ENCODE data around the gene DEGS2. TPM values are rescaled to one million over a fixed set of nuclear protein-coding genes. Genes with fewer than 3 reads are reported as not detected.

Gene DEGS2
- total and polyA plus RNA-seq, 4 experiments from 2014 or later: 0.14 to 0.81 TPM; not detected in 2

- H3K27me3 Mint-ChIP-seq: no peaks in the 10 kb centered on the region
- H3K4me1 ChIP-seq (ENCODE audit: insufficient read depth, low read length): peaks cover 79% of the 10 kb centered on the region
- no peaks in the 10 kb centered on the region for H3K9me3 Mint-ChIP-seq
- no peaks in the 10 kb centered on the region for H3K27me3 ChIP-seq (ENCODE audit: insufficient read depth, low read length)
- peak; percentile 59 to 91 (median 66) for DNase-seq
- intact Hi-C loops (cut with micrococcal nuclease): loop anchor here (2.0 kb wide), 1 partner anchor 16 kb away; no protein-coding TSS in a partner anchor
- H3K9me3 ChIP-seq (ENCODE audit: control insufficient read depth in 1 of 2, low read length in 2 of 2): no peaks in the 10 kb centered on the region
- CTCF ChIA-PET (ENCODE audit: partially characterized antibody): interaction anchor here (0.9 to 49.4 kb wide), 5 partner anchors 10 to 86 kb away, joined by 3 to 1350 read pairs (median 23); partner anchors contain the start of gene EVL
- H3K27ac ChIP-seq (ENCODE audit: low read depth, low read length): peak overlapping the region; percentile 67
- H3K4me1 Mint-ChIP-seq: peaks cover 69 to 83% (median 76%) of the 10 kb centered on the region in 4 donors
- no peak overlapping the region for H3K4me3 ChIP-seq (ENCODE audit: low read length in 2 of 2)
- POLR2A ChIA-PET (ENCODE audit: partially characterized antibody): interaction anchor here (3.4 to 34.5 kb wide), 3 partner anchors 11 to 40 kb away, joined by 15 to 941 read pairs (median 410); partner anchors contain the start of gene EVL
- H3K4me3 Mint-ChIP-seq: peak overlapping the region; percentile 16 to 85 (median 74)
- peak overlapping the region; percentile 95 to 98 (median 96) for H3K27ac Mint-ChIP-seq
- peaks cover 76% of the 10 kb centered on the region for H3K36me3 ChIP-seq (ENCODE audit: insufficient read depth, low read length)
- H3K36me3 Mint-ChIP-seq: peaks cover 60 to 89% of the 10 kb centered on the region in 2 donors
These were observed 53.0 kb downstream of the DEGS2 start for GRCh38 chr14:100106250-100107112.

GRCh38 chr14:100105357-100106169, 53.9 kb downstream of the DEGS2 start:
- peaks cover 72 to 92% (median 82%) of the 10 kb centered on the region in 4 donors for H3K4me1 Mint-ChIP-seq
- intact Hi-C loops (cut with micrococcal nuclease): loop anchor here (2.0 kb wide), 1 partner anchor 15 kb away; no protein-coding TSS in a partner anchor
- H3K4me1 ChIP-seq (ENCODE audit: insufficient read depth, low read length): peaks cover 89% of the 10 kb centered on the region
- H3K4me3 Mint-ChIP-seq: peak overlapping the region; percentile 38 to 85 (median 74)
- no peaks in the 10 kb centered on the region for H3K9me3 Mint-ChIP-seq
- ChIA-PET CTCF (ENCODE audit: partially characterized antibody) (interaction anchor here (0.8 to 49.4 kb wide), 7 partner anchors 9 to 87 kb away, joined by 3 to 1350 read pairs (median 10); partner anchors contain the start of gene EVL), POLR2A (ENCODE audit: partially characterized antibody) (interaction anchor here (1.2 to 34.5 kb wide), 5 partner anchors 10 to 57 kb away, joined by 4 to 941 read pairs (median 15); partner anchors contain the start of gene EVL)
- H3K36me3 Mint-ChIP-seq: peaks cover 64 to 93% of the 10 kb centered on the region in 2 donors
- peaks cover 73% of the 10 kb centered on the region for H3K36me3 ChIP-seq (ENCODE audit: insufficient read depth, low read length)
- H3K27me3 ChIP-seq (ENCODE audit: insufficient read depth, low read length): no peaks in the 10 kb centered on the region
- peak overlapping the region; percentile 95 to 98 (median 96) for H3K27ac Mint-ChIP-seq
- H3K4me3 ChIP-seq (ENCODE audit: low read length in 2 of 2): peak overlapping the region in 1 of 2 donors; percentile 17
- H3K27me3 Mint-ChIP-seq: no peaks in the 10 kb centered on the region
- peak overlapping the region; percentile 67 for H3K27ac ChIP-seq (ENCODE audit: low read depth, low read length)
- no peaks in the 10 kb centered on the region for H3K9me3 ChIP-seq (ENCODE audit: control insufficient read depth in 1 of 2, low read length in 2 of 2)
- DNase-seq: peak in 3 of 5 donors; percentile 29 to 71 (median 33)

- H3K9me3 ChIP-seq (ENCODE audit: control insufficient read depth in 1 of 2, low read length in 2 of 2): no peaks in the 10 kb centered on the region
- H3K36me3 ChIP-seq (ENCODE audit: insufficient read depth, low read length): peaks cover 72% of the 10 kb centered on the region
- intact Hi-C loops (cut with micrococcal nuclease): no loop called here
- H3K9me3 Mint-ChIP-seq: no peaks in the 10 kb centered on the region
- H3K27me3 ChIP-seq (ENCODE audit: insufficient read depth, low read length): no peaks in the 10 kb centered on the region
- CTCF ChIA-PET (ENCODE audit: partially characterized antibody): interaction anchor here (0.8 to 49.4 kb wide), 6 partner anchors 11 to 122 kb away, joined by 4 to 1350 read pairs (median 8); partner anchors contain the start of gene EVL
- H3K4me1 ChIP-seq (ENCODE audit: insufficient read depth, low read length): peaks cover 97% of the 10 kb centered on the region
- peaks cover 67 to 93% of the 10 kb centered on the region in 2 donors for H3K36me3 Mint-ChIP-seq
- H3K4me3 ChIP-seq (ENCODE audit: low read length in 2 of 2): peak overlapping the region in 1 of 2 donors; percentile 17
- H3K27ac Mint-ChIP-seq: peak overlapping the region; percentile 95 to 98 (median 96)
- peak overlapping the region; percentile 60 to 86 (median 76) for H3K4me3 Mint-ChIP-seq
- POLR2A ChIA-PET (ENCODE audit: partially characterized antibody): interaction anchor here (1.1 to 34.5 kb wide), 8 partner anchors 9 to 138 kb away, joined by 3 to 941 read pairs (median 5); partner anchors contain the start of gene EVL
- H3K4me1 Mint-ChIP-seq: peaks cover 78 to 100% (median 89%) of the 10 kb centered on the region in 4 donors
- peak overlapping the region; percentile 67 for H3K27ac ChIP-seq (ENCODE audit: low read depth, low read length)
- no peaks in the 10 kb centered on the region for H3K27me3 Mint-ChIP-seq
- DNase-seq: no peak
These were observed 54.7 kb downstream of the DEGS2 start for GRCh38 chr14:100104523-100105300.

- peak overlapping the region; percentile 67 for H3K27ac ChIP-seq (ENCODE audit: low read depth, low read length)
- DNase-seq: no peak
These were observed 55.5 kb downstream of the DEGS2 start for GRCh38 chr14:100104006-100104352.

GRCh38 chr14:100103250-100104005, 56.0 kb downstream of the DEGS2 start:
- Mint-ChIP-seq H3K27ac (peak overlapping the region; percentile 88 to 98 (median 96)), H3K36me3 (peaks cover 67 to 93% of the 10 kb centered on the region in 2 donors), H3K9me3 (no peaks in the 10 kb centered on the region), H3K4me3 (peak overlapping the region; percentile 47 to 86 (median 76)), H3K4me1 (peaks cover 84 to 100% (median 91%) of the 10 kb centered on the region in 4 donors), H3K27me3 (no peaks in the 10 kb centered on the region)
- Histone ChIP-seq H3K4me1 (ENCODE audit: insufficient read depth, low read length) (peaks cover 100% of the 10 kb centered on the region), H3K36me3 (ENCODE audit: insufficient read depth, low read length) (peaks cover 70% of the 10 kb centered on the region), H3K9me3 (ENCODE audit: control insufficient read depth in 1 of 2, low read length in 2 of 2) (no peaks in the 10 kb centered on the region), H3K4me3 (ENCODE audit: low read length in 2 of 2) (peak overlapping the region in 1 of 2 donors; percentile 9), H3K27me3 (ENCODE audit: insufficient read depth, low read length) (no peaks in the 10 kb centered on the region), H3K27ac (ENCODE audit: low read depth, low read length) (peak overlapping the region; percentile 67)
- intact Hi-C loops (cut with micrococcal nuclease): no loop called here
- peak in 1 of 5 donors; percentile 55 for DNase-seq
- ChIA-PET CTCF (ENCODE audit: partially characterized antibody) (interaction anchor here (1.0 to 49.4 kb wide), 5 partner anchors 8 to 121 kb away, joined by 3 to 1350 read pairs (median 10); partner anchors contain the start of gene EVL), POLR2A (ENCODE audit: partially characterized antibody) (interaction anchor here (1.1 to 34.5 kb wide), 7 partner anchors 8 to 140 kb away, joined by 3 to 941 read pairs (median 6); partner anchors contain the start of gene EVL)

More at GRCh38 chr14:100104006-100104352, 55.5 kb downstream of the DEGS2 start:
- ChIA-PET POLR2A (ENCODE audit: partially characterized antibody) (interaction anchor here (1.1 to 34.5 kb wide), 8 partner anchors 8 to 139 kb away, joined by 3 to 941 read pairs (median 5); partner anchors contain the start of gene EVL), CTCF (ENCODE audit: partially characterized antibody) (interaction anchor here (1.0 to 49.4 kb wide), 5 partner anchors 26 to 121 kb away, joined by 4 to 1350 read pairs (median 10); partner anchors contain the start of gene EVL)
- intact Hi-C loops (cut with micrococcal nuclease): no loop called here
- Histone ChIP-seq H3K4me1 (ENCODE audit: insufficient read depth, low read length) (peaks cover 100% of the 10 kb centered on the region), H3K9me3 (ENCODE audit: control insufficient read depth in 1 of 2, low read length in 2 of 2) (no peaks in the 10 kb centered on the region), H3K36me3 (ENCODE audit: insufficient read depth, low read length) (peaks cover 70% of the 10 kb centered on the region), H3K27me3 (ENCODE audit: insufficient read depth, low read length) (no peaks in the 10 kb centered on the region), H3K4me3 (ENCODE audit: low read length in 2 of 2) (peak overlapping the region in 1 of 2 donors; percentile 9)
- H3K27me3 Mint-ChIP-seq: no peaks in the 10 kb centered on the region
- H3K4me3 Mint-ChIP-seq: peak overlapping the region; percentile 47 to 86 (median 76)
- H3K9me3 Mint-ChIP-seq: no peaks in the 10 kb centered on the region
- H3K36me3 Mint-ChIP-seq: peaks cover 67 to 93% of the 10 kb centered on the region in 2 donors
- peak overlapping the region; percentile 88 to 98 (median 96) for H3K27ac Mint-ChIP-seq
- peaks cover 82 to 100% (median 90%) of the 10 kb centered on the region in 4 donors for H3K4me1 Mint-ChIP-seq
